ENCODE data around the gene EHBP1L1.

EHBP1L1 gene

GRCh38 chr11:65623177-65623576 is 47.3 kb downstream of the EHBP1L1 start:
- TF ChIP-seq JUND (IDR thresholded peaks at IDR 0.05; ENCODE audit: low read depth), result no peak
- in situ Hi-C loops (cut with HindIII; ENCODE audit: low pct_unique_long_range_greater_than_20kb, low sequenced_read_pairs), result no loop called here

GRCh38 chr11:65623852-65624616 is 48.2 kb downstream of the EHBP1L1 start:
- DNase-seq (ENCODE audit: low read depth in 1 of 2, low spot score in 1 of 2), result no peak
- in situ Hi-C loops (cut with HindIII; ENCODE audit: low pct_unique_long_range_greater_than_20kb, low sequenced_read_pairs), result no loop called here
- no peak for TF ChIP-seq JUND (IDR thresholded peaks at IDR 0.05; ENCODE audit: low read depth)

More at GRCh38 chr11:65623177-65623576, 47.3 kb downstream of the EHBP1L1 start:
- no peak for DNase-seq (ENCODE audit: low read depth in 1 of 2, low spot score in 1 of 2)

GRCh38 chr11:65624931-65625627 is 49.2 kb downstream of the EHBP1L1 start:
- DNase-seq (ENCODE audit: low read depth in 1 of 2, low spot score in 1 of 2), result no peak
- no peak for TF ChIP-seq JUND (IDR thresholded peaks at IDR 0.05; ENCODE audit: low read depth)
- in situ Hi-C loops (cut with HindIII; ENCODE audit: low pct_unique_long_range_greater_than_20kb, low sequenced_read_pairs), result no loop called here

GRCh38 chr11:65625628-65626342 is 49.9 kb downstream of the EHBP1L1 start:
- in situ Hi-C loops (cut with HindIII; ENCODE audit: low pct_unique_long_range_greater_than_20kb, low sequenced_read_pairs), result no loop called here
- no peak for TF ChIP-seq JUND (IDR thresholded peaks at IDR 0.05; ENCODE audit: low read depth)
- peak; percentile 47 to 57 for DNase-seq (ENCODE audit: low read depth in 1 of 2, low spot score in 1 of 2)

GRCh38 chr11:65627202-65627601 is 51.3 kb downstream of the EHBP1L1 start:
- no peak for TF ChIP-seq JUND (IDR thresholded peaks at IDR 0.05; ENCODE audit: low read depth)
- DNase-seq (ENCODE audit: low read depth in 1 of 2, low spot score in 1 of 2), result no peak
- in situ Hi-C loops (cut with HindIII; ENCODE audit: low pct_unique_long_range_greater_than_20kb, low sequenced_read_pairs), result no loop called here

GRCh38 chr11:65629579-65629978 is 53.7 kb downstream of the EHBP1L1 start:
- DNase-seq (ENCODE audit: low read depth in 1 of 2, low spot score in 1 of 2), result no peak
- in situ Hi-C loops (cut with HindIII; ENCODE audit: low pct_unique_long_range_greater_than_20kb, low sequenced_read_pairs), result no loop called here
- no peak for TF ChIP-seq JUND (IDR thresholded peaks at IDR 0.05; ENCODE audit: low read depth)

- TF ChIP-seq JUND (IDR thresholded peaks at IDR 0.05; ENCODE audit: low read depth), result no peak
- no peak for DNase-seq (ENCODE audit: low read depth in 1 of 2, low spot score in 1 of 2)
- in situ Hi-C loops (cut with HindIII; ENCODE audit: low pct_unique_long_range_greater_than_20kb, low sequenced_read_pairs), result no loop called here
Measured at GRCh38 chr11:65630215-65630614, 54.4 kb downstream of the EHBP1L1 start.

GRCh38 chr11:65633390-65634108 is 57.7 kb downstream of the EHBP1L1 start:
- no peak for DNase-seq (ENCODE audit: low read depth in 1 of 2, low spot score in 1 of 2)
- TF ChIP-seq JUND (IDR thresholded peaks at IDR 0.05; ENCODE audit: low read depth), result no peak
- in situ Hi-C loops (cut with HindIII; ENCODE audit: low pct_unique_long_range_greater_than_20kb, low sequenced_read_pairs), result no loop called here

GRCh38 chr11:65634109-65634436 is 58.2 kb downstream of the EHBP1L1 start:
- DNase-seq (ENCODE audit: low read depth in 1 of 2, low spot score in 1 of 2), result no peak
- TF ChIP-seq JUND (IDR thresholded peaks at IDR 0.05; ENCODE audit: low read depth), result no peak
- in situ Hi-C loops (cut with HindIII; ENCODE audit: low pct_unique_long_range_greater_than_20kb, low sequenced_read_pairs), result no loop called here

- no peak for TF ChIP-seq JUND (IDR thresholded peaks at IDR 0.05; ENCODE audit: low read depth)
- in situ Hi-C loops (cut with HindIII; ENCODE audit: low pct_unique_long_range_greater_than_20kb, low sequenced_read_pairs), result no loop called here
Measured at GRCh38 chr11:65634440-65634839, 58.6 kb downstream of the EHBP1L1 start.

GRCh38 chr11:65634905-65635731 is 59.3 kb downstream of the EHBP1L1 start:
- no peak for TF ChIP-seq JUND (IDR thresholded peaks at IDR 0.05; ENCODE audit: low read depth)
- in situ Hi-C loops (cut with HindIII; ENCODE audit: low pct_unique_long_range_greater_than_20kb, low sequenced_read_pairs), result no loop called here
- DNase-seq (ENCODE audit: low read depth in 1 of 2, low spot score in 1 of 2), result no peak

More at GRCh38 chr11:65634440-65634839, 58.6 kb downstream of the EHBP1L1 start:
- DNase-seq (ENCODE audit: low read depth in 1 of 2, low spot score in 1 of 2), result no peak
